ENCODE results near the gene HIVEP3.

HIVEP3 gene

DNA sequence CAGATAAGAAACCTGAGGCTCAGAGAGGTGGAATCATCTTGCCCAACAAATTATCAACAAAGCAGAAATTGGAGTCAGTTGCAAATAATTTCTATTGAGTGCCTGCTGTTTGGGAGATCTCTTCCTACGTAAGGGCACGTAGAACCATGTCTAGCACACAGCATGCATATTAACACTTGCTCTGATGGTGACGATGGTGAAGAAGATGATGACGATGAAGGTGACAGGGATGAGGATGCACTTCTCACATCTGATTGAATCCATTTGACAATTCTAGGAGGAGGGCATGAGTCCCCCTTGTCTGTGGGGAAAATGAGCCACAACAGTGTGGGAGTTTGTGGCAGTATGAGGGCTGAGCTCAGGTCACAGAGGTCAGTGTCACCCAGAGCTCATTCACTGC, 183.6 kb downstream of the HIVEP3 start:
- TF ChIP-seq, protein P1, sequence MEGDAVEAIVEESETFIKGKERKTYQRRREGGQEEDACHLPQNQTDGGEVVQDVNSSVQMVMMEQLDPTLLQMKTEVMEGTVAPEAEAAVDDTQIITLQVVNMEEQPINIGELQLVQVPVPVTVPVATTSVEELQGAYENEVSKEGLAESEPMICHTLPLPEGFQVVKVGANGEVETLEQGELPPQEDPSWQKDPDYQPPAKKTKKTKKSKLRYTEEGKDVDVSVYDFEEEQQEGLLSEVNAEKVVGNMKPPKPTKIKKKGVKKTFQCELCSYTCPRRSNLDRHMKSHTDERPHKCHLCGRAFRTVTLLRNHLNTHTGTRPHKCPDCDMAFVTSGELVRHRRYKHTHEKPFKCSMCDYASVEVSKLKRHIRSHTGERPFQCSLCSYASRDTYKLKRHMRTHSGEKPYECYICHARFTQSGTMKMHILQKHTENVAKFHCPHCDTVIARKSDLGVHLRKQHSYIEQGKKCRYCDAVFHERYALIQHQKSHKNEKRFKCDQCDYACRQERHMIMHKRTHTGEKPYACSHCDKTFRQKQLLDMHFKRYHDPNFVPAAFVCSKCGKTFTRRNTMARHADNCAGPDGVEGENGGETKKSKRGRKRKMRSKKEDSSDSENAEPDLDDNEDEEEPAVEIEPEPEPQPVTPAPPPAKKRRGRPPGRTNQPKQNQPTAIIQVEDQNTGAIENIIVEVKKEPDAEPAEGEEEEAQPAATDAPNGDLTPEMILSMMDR (IDR thresholded peaks at IDR 0.05; ENCODE audit: low read depth, low read length, missing control alignments) = no peak
- no peak overlapping the region for H3K4me3 ChIP-seq (ENCODE audit: low read depth, low read length)
- DNase-seq (ENCODE audit: low read depth) = no peak

- DNase-seq (ENCODE audit: low read depth) = no peak
- TF ChIP-seq, protein P1 (IDR thresholded peaks at IDR 0.05; ENCODE audit: low read depth, low read length, missing control alignments) = no peak
- H3K4me3 ChIP-seq (ENCODE audit: low read depth, low read length) = no peak overlapping the region
These were observed 184.3 kb downstream of the HIVEP3 start for GRCh38 chr1:41734201-41734970.

DNA sequence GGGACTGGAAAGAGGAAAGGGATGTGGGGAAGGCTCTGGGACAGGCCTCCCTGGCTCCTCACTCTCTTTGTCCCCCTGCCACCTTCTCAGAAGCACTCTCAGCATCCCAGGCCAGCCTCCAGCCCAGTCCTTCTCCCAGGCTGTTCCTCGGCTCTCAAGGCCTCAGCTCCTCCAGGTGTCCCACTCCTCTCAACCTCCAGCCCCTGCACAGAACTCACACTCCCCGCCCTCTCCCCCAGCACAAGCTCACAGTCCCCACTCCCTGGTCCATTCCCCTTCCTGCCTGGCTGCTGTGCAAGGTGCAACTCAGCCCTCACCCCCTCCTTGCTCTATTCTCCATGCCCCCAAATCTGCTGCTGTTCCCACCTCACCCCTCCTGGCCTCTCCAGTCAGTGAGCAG, 185.0 kb downstream of the HIVEP3 start:
- no peak for DNase-seq (ENCODE audit: low read depth)
- H3K4me3 ChIP-seq (ENCODE audit: low read depth, low read length) = no peak overlapping the region
- TF ChIP-seq, protein P1 (IDR thresholded peaks at IDR 0.05; ENCODE audit: low read depth, low read length, missing control alignments) = no peak

- H3K4me3 ChIP-seq (ENCODE audit: low read depth, low read length) = no peak overlapping the region
- no peak for DNase-seq (ENCODE audit: low read depth)
- TF ChIP-seq, protein P1 (IDR thresholded peaks at IDR 0.05; ENCODE audit: low read depth, low read length, missing control alignments) = no peak
These were observed 185.7 kb downstream of the HIVEP3 start for GRCh38 chr1:41733021-41733420.

GRCh38 chr1:41731516-41732030, 187.1 kb downstream of the HIVEP3 start:
- TF ChIP-seq, protein P1 (IDR thresholded peaks at IDR 0.05; ENCODE audit: low read depth, low read length, missing control alignments) = no peak
- DNase-seq (ENCODE audit: low read depth) = no peak
- H3K4me3 ChIP-seq (ENCODE audit: low read depth, low read length) = no peak overlapping the region

- no peak overlapping the region for H3K4me3 ChIP-seq (ENCODE audit: low read depth, low read length)
- TF ChIP-seq, protein P1 (IDR thresholded peaks at IDR 0.05; ENCODE audit: low read depth, low read length, missing control alignments) = no peak
- DNase-seq (ENCODE audit: low read depth) = no peak
These were observed 187.9 kb downstream of the HIVEP3 start for GRCh38 chr1:41730806-41731205.

All from GM12864 (cell line).